ENCODE data around the gene PLIN5. TPM values are rescaled to one million over a fixed set of nuclear protein-coding genes. Genes with fewer than 3 reads are reported as not detected.

The PLIN5 gene
- total RNA-seq, 1 experiment from 2014 or later: not detected

GRCh38 chr19:4516939-4517300, 18.1 kb downstream of the PLIN5 start:
- no peak for DNase-seq (ENCODE audit: low read depth, low spot score)
- in situ Hi-C loops (cut with HindIII; ENCODE audit: low pct_unique_long_range_greater_than_20kb, low sequenced_read_pairs): no loop called here

GRCh38 chr19:4516199-4516938, 18.7 kb downstream of the PLIN5 start:
- in situ Hi-C loops (cut with HindIII; ENCODE audit: low pct_unique_long_range_greater_than_20kb, low sequenced_read_pairs): no loop called here
- no peak for DNase-seq (ENCODE audit: low read depth, low spot score)

GRCh38 chr19:4515732-4516131, 19.3 kb downstream of the PLIN5 start:
- no peak for DNase-seq (ENCODE audit: low read depth, low spot score)
- in situ Hi-C loops (cut with HindIII; ENCODE audit: low pct_unique_long_range_greater_than_20kb, low sequenced_read_pairs): no loop called here

- no peak for DNase-seq (ENCODE audit: low read depth, low spot score)
- in situ Hi-C loops (cut with HindIII; ENCODE audit: low pct_unique_long_range_greater_than_20kb, low sequenced_read_pairs): no loop called here
Measured at GRCh38 chr19:4513248-4513647, 21.8 kb downstream of the PLIN5 start.

GRCh38 chr19:4512070-4512469, 23.0 kb downstream of the PLIN5 start:
- DNase-seq (ENCODE audit: low read depth, low spot score): no peak
- in situ Hi-C loops (cut with HindIII; ENCODE audit: low pct_unique_long_range_greater_than_20kb, low sequenced_read_pairs): no loop called here

- in situ Hi-C loops (cut with HindIII; ENCODE audit: low pct_unique_long_range_greater_than_20kb, low sequenced_read_pairs): no loop called here
- DNase-seq (ENCODE audit: low read depth, low spot score): no peak
Measured at GRCh38 chr19:4511300-4512054, 23.5 kb downstream of the PLIN5 start.

- DNase-seq (ENCODE audit: low read depth, low spot score): no peak
- in situ Hi-C loops (cut with HindIII; ENCODE audit: low pct_unique_long_range_greater_than_20kb, low sequenced_read_pairs): no loop called here
Measured at GRCh38 chr19:4510435-4511255, 24.4 kb downstream of the PLIN5 start.

GRCh38 chr19:4508698-4509097, 26.3 kb downstream of the PLIN5 start:
- no peak for DNase-seq (ENCODE audit: low read depth, low spot score)
- in situ Hi-C loops (cut with HindIII; ENCODE audit: low pct_unique_long_range_greater_than_20kb, low sequenced_read_pairs): no loop called here

GRCh38 chr19:4507804-4508203, 27.2 kb downstream of the PLIN5 start:
- DNase-seq (ENCODE audit: low read depth, low spot score): no peak
- in situ Hi-C loops (cut with HindIII; ENCODE audit: low pct_unique_long_range_greater_than_20kb, low sequenced_read_pairs): no loop called here

GRCh38 chr19:4507150-4507452, 27.9 kb downstream of the PLIN5 start:
- in situ Hi-C loops (cut with HindIII; ENCODE audit: low pct_unique_long_range_greater_than_20kb, low sequenced_read_pairs): no loop called here

GRCh38 chr19:4506449-4507149, 28.4 kb downstream of the PLIN5 start:
- no peak for DNase-seq (ENCODE audit: low read depth, low spot score)
- in situ Hi-C loops (cut with HindIII; ENCODE audit: low pct_unique_long_range_greater_than_20kb, low sequenced_read_pairs): no loop called here

More at GRCh38 chr19:4507150-4507452, 27.9 kb downstream of the PLIN5 start:
- DNase-seq (ENCODE audit: low read depth, low spot score): no peak

GRCh38 chr19:4505570-4506448, 29.2 kb downstream of the PLIN5 start:
- DNase-seq (ENCODE audit: low read depth, low spot score): no peak
- in situ Hi-C loops (cut with HindIII; ENCODE audit: low pct_unique_long_range_greater_than_20kb, low sequenced_read_pairs): no loop called here

GRCh38 chr19:4504891-4505569, 30.0 kb downstream of the PLIN5 start:
- DNase-seq (ENCODE audit: low read depth, low spot score): no peak
- in situ Hi-C loops (cut with HindIII; ENCODE audit: low pct_unique_long_range_greater_than_20kb, low sequenced_read_pairs): no loop called here

- no peak for DNase-seq (ENCODE audit: low read depth, low spot score)
- in situ Hi-C loops (cut with HindIII; ENCODE audit: low pct_unique_long_range_greater_than_20kb, low sequenced_read_pairs): no loop called here
Measured at GRCh38 chr19:4504297-4504701, 30.7 kb downstream of the PLIN5 start.

GRCh38 chr19:4503825-4504170, 31.2 kb downstream of the PLIN5 start:
- DNase-seq (ENCODE audit: low read depth, low spot score): no peak
- in situ Hi-C loops (cut with HindIII; ENCODE audit: low pct_unique_long_range_greater_than_20kb, low sequenced_read_pairs): no loop called here

GRCh38 chr19:4503132-4503824, 31.7 kb downstream of the PLIN5 start:
- DNase-seq (ENCODE audit: low read depth, low spot score): no peak
- in situ Hi-C loops (cut with HindIII; ENCODE audit: low pct_unique_long_range_greater_than_20kb, low sequenced_read_pairs): no loop called here
